HepG2 (cell line): ENCODE results near the gene MIA2. TPM values are rescaled to one million over a fixed set of nuclear protein-coding genes. Genes with fewer than 3 reads are reported as not detected.

ENCODE experiments used
- ATAC-seq: fragments of 200-7000 bp; cut with Tn5 transposase; 3 replicates; pipeline ENCODE4 v1.9.1; 2020; ENCODE audit warnings: mild to moderate bottlenecking, moderate library complexity
- BruUV-seq: library from RNA; stranded (reverse); fragments of 400-500 nt; replicated peaks from 2 replicates; lab custom pipeline; 2021; lab: Mats Ljungman, UMichigan
- CTCF ChIA-PET: fragments of 300-600 bp; formaldehyde crosslinking; extraction: SDS; loops from one replicate; lab custom pipeline; 2021; ENCODE audit warnings: low total read pairs, inconsistent platforms, low intra/inter-chr PET ratio; lab: Yijun Ruan, JAX
- POLR2A ChIA-PET: fragments of 350-600 bp; sonication (Branson Sonifier 250); formaldehyde crosslinking; loops from one replicate; lab custom pipeline; 2020; ENCODE audit warnings: antibody characterized with exemption, inconsistent platforms; lab: Yijun Ruan, JAX
- DNase-seq: peaks from one replicate; pipeline ENCODE4 v3.0.0-alpha.2; 2015; ENCODE audit warnings: low spot score
- FAIRE-seq: peaks from 3 replicates; lab custom pipeline; 2011; peaks lifted over from hg19 to GRCh38; lab: Jason Lieb, UNC
- H2AFZ ChIP-seq: one replicate; pipeline ENCODE4 v1.6.1; 2011; ENCODE audit warnings: low read length, inconsistent platforms
- H3K27ac ChIP-seq: fragments of 300-600 bp; 3 replicates; pipeline ENCODE4 v1.8.0; 2011; ENCODE audit warnings: mixed run types, mild to moderate bottlenecking, mixed read lengths, low read length, inconsistent platforms; ENCODE audit not compliant: insufficient read depth; ENCODE audit errors: extremely low read length
- H3K27me3 ChIP-seq, 2 experiments: fragments of 200-600 bp in 1 of 2; 2 replicates in 1 of 2; 3 replicates in 1 of 2; pipeline versions ENCODE4 v1.6.0 to v1.8.0; 2011; ENCODE audit warnings: low read length in 2 of 2, mild to moderate bottlenecking in 2 of 2, moderate library complexity in 2 of 2, inconsistent platforms in 1 of 2; ENCODE audit not compliant: insufficient read depth in 2 of 2, control insufficient read depth in 1 of 2
- H3K36me3 ChIP-seq, 2 experiments: fragments of 200-600 bp in 1 of 2; replicated peaks in 1 of 2; 2 replicates in 1 of 2; 3 replicates in 1 of 2; pipeline versions ENCODE4 v1.5.1 to v1.8.0; 2011; ENCODE audit warnings: low read length in 2 of 2, inconsistent platforms in 1 of 2; ENCODE audit not compliant: insufficient read depth in 2 of 2, control insufficient read depth in 1 of 2
- H3K4me1 ChIP-seq: 2 replicates; pipeline ENCODE4 v1.5.1; 2012; ENCODE audit warnings: low read length, inconsistent platforms; ENCODE audit not compliant: insufficient read depth
- H3K4me2 ChIP-seq: 2 replicates; pipeline ENCODE4 v1.6.0; 2011; ENCODE audit warnings: low read depth, low read length, inconsistent platforms
- H3K4me3 ChIP-seq, 3 experiments: fragments of 200-600 bp in 1 of 3; sonication (generic), shearing (Covaris generic) in 1 of 3; replicated peaks in 1 of 3; 2 replicates each; pipeline ENCODE4 v1.5.1; 2011 to 2016; ENCODE audit warnings: low read length in 3 of 3, inconsistent platforms in 2 of 3, low read depth in 2 of 3, mild to moderate bottlenecking in 2 of 3, control low read depth in 1 of 3, mixed read lengths in 1 of 3; ENCODE audit not compliant: insufficient read depth in 1 of 3
- H3K79me2 ChIP-seq: one replicate; pipeline ENCODE4 v1.6.1; 2011; ENCODE audit warnings: low read length, inconsistent platforms; ENCODE audit not compliant: insufficient read depth
- H3K9ac ChIP-seq: 2 replicates; pipeline ENCODE4 v1.6.0; 2011; ENCODE audit warnings: mild to moderate bottlenecking, low read depth, low read length, inconsistent platforms; ENCODE audit not compliant: insufficient read depth
- H3K9me3 ChIP-seq: 2 replicates; pipeline ENCODE4 v1.5.1; 2012; ENCODE audit warnings: mild to moderate bottlenecking, low read length
- H4K20me1 ChIP-seq: 2 replicates; pipeline ENCODE4 v1.6.0; 2011; ENCODE audit warnings: inconsistent platforms, mild to moderate bottlenecking, low read length, moderate library complexity; ENCODE audit not compliant: insufficient read depth
- AHDC1 ChIP-seq: sonication (generic); formaldehyde crosslinking; IDR thresholded peaks from 2 replicates; pipeline ENCODE4 v1.5.1; 2020; ENCODE audit warnings: mild to moderate bottlenecking, missing genetic modification reagents, borderline replicate concordance
- ERF ChIP-seq: IDR thresholded peaks from 2 replicates; pipeline ENCODE4 v1.6.1; 2018; ENCODE audit warnings: missing biosample characterization, missing genetic modification reagents
- ISL2 ChIP-seq: sonication (generic); formaldehyde crosslinking; IDR thresholded peaks from 2 replicates; pipeline ENCODE4 v1.5.0; 2020; ENCODE audit warnings: missing genetic modification reagents
- THAP9 ChIP-seq: sonication (generic); formaldehyde crosslinking; IDR thresholded peaks from 2 replicates; pipeline ENCODE4; 2020; ENCODE audit warnings: missing genetic modification reagents, mild to moderate bottlenecking, borderline replicate concordance
- ZNF224 ChIP-seq: sonication (generic); formaldehyde crosslinking; IDR thresholded peaks from 2 replicates; pipeline ENCODE4 v1.5.0; 2020; ENCODE audit warnings: mild to moderate bottlenecking, missing genetic modification reagents
- ZNF33A ChIP-seq: sonication (generic); formaldehyde crosslinking; IDR thresholded peaks from 2 replicates; pipeline ENCODE4 v1.5.1; 2020; ENCODE audit warnings: missing genetic modification reagents, mild to moderate bottlenecking, moderate library complexity, borderline replicate concordance
- ZNF605 ChIP-seq: sonication (generic); formaldehyde crosslinking; IDR thresholded peaks from 2 replicates; pipeline ENCODE4 v1.8.0; 2022; ENCODE audit warnings: mild to moderate bottlenecking, missing genetic modification reagents
- ZNF670 ChIP-seq: sonication (generic); formaldehyde crosslinking; IDR thresholded peaks from 2 replicates; pipeline ENCODE4 v1.8.0; 2022; ENCODE audit warnings: mild to moderate bottlenecking, missing genetic modification reagents, borderline replicate concordance
- WGBS: methylation state at CpG from one replicate; pipeline ENCODE4 v1.1.6; 2017; ENCODE audit warnings: low lambda C conversion rate; 5-methylcytosine and 5-hydroxymethylcytosine counted together
- in situ Hi-C: cut with HindIII; loops from 2 replicates; pipeline ENCODE4 v1.10.0; 2017; ENCODE audit warnings: low pct_unique_long_range_greater_than_20kb; ENCODE audit not compliant: extremely low pct_ligation_motif_present
- intact Hi-C: fragments of 100-400 bp; cut with micrococcal nuclease; formaldehyde crosslinking; loops from one replicate; pipeline ENCODE4 v1.10.0; 2022; ENCODE audit not compliant: unreplicated experiment
- polyA plus RNA-seq, 8 experiments: library from polyadenylated mRNA; depleted of rRNA in 3 of 8; stranded (reverse) in 7 of 8; unstranded in 1 of 8; fragments of >200 nt; fragmentation: Illumina TruSeq in 4 of 8; extraction: Trizol in 4 of 8; gene quantifications; 2 replicates each; pipeline versions ENCODE4 v1.2.1 to v1.2.3, GENCODE V29; 2011 to 2016; ENCODE audit warnings: low read depth in 4 of 8, missing spikeins in 1 of 8, mixed read lengths in 1 of 8; ENCODE audit not compliant: insufficient read depth in 1 of 8
- total RNA-seq, 5 experiments: library from RNA; depleted of rRNA; stranded (reverse); fragments of >200 nt; fragmentation: Illumina TruSeq; extraction: Trizol; gene quantifications; 2 replicates each; pipeline ENCODE4 v1.2.3, GENCODE V29; 2016; ENCODE audit warnings: low read depth in 1 of 5

The MIA2 gene
- total and polyA plus RNA-seq, 2 of the 13 experiments (the other 11 are each of a cell fraction or from before 2014, with no cell fraction given) = 134 to 158 TPM

- WGBS = 95% methylated on average over 2 of the region's 2 CpGs
- POLR2A ChIA-PET = interaction anchor here (1.6 to 3.6 kb wide), 2 partner anchors 10 to 173 kb away, joined by 5 to 26 read pairs; partner anchors contain the start of gene SEC23A
- Histone ChIP-seq H3K4me1 (peaks cover 27% of the 10 kb centered on the region), H3K27ac (peak overlapping the region; percentile 3), H3K4me2 (no peak overlapping the region), H4K20me1 (peaks cover 13% of the 10 kb centered on the region), H3K79me2 (peaks cover 82% of the 10 kb centered on the region), H2AFZ (no peak overlapping the region), H3K27me3 (no peaks in the 10 kb centered on the region), H3K9me3 (peaks cover 1% of the 10 kb centered on the region), H3K36me3 (peaks cover 8 to 39% of the 10 kb centered on the region in 2 experiments), H3K4me3 (no peak overlapping the region), H3K9ac (no peak overlapping the region)
- no peak for ATAC-seq
- DNase-seq = no peak
- intact Hi-C loops (no loop called here), in situ Hi-C loops (no loop called here)
- FAIRE-seq = no peak
- TF ChIP-seq AHDC1 (CRISPR knock-in tag) (0 out of 2 replicates have a peak, but pooled peaks have one; percentile 20), ZNF605 (CRISPR knock-in tag) (no peak), ZNF33A (CRISPR knock-in tag) (0 out of 2 replicates have a peak, but pooled peaks have one; percentile 54), ZNF224 (CRISPR knock-in tag) (no peak), THAP9 (no peak), ISL2 (CRISPR knock-in tag) (0 out of 2 replicates have a peak, but pooled peaks have one; percentile 13), ERF (no peak), ZNF670 (CRISPR knock-in tag) (peak; percentile 59; the same call in 1 of the 2 replicates)
- BruUV-seq = no TSS peak
- CTCF ChIA-PET = no interaction called here
Observed at GRCh38 chr14:39276579-39277114, 42.9 kb downstream of the MIA2 start.
